GM03348 (cell line): ENCODE results near the gene KCNIP3.
"Not testable (repeated sequence)": the region's sequence is repeated elsewhere in the genome, so short reads cannot be mapped to it uniquely, and the experiment has no call there.

Experiments used
- DNase-seq: peaks from one replicate; pipeline ENCODE4 v3.0.0; 2012; ENCODE audit warnings: low spot score

The KCNIP3 gene

GRCh38 chr2:95415138-95415537, 118.0 kb downstream of the KCNIP3 start:
- DNase-seq = not testable (repeated sequence)

GRCh38 chr2:95415561-95415960, 118.4 kb downstream of the KCNIP3 start:
- DNase-seq = not testable (repeated sequence)

GRCh38 chr2:95427196-95427867, 130.2 kb downstream of the KCNIP3 start:
- DNase-seq = not testable (repeated sequence)

GRCh38 chr2:95429748-95430467, 132.8 kb downstream of the KCNIP3 start:
- not testable (repeated sequence) for DNase-seq

GRCh38 chr2:95433373-95433772, 136.2 kb downstream of the KCNIP3 start:
- not testable (repeated sequence) for DNase-seq

- DNase-seq = not testable (repeated sequence)
Observed at GRCh38 chr2:95433973-95434372, 136.8 kb downstream of the KCNIP3 start.

GRCh38 chr2:95434507-95435076, 137.4 kb downstream of the KCNIP3 start:
- DNase-seq = not testable (repeated sequence)

GRCh38 chr2:95435162-95435871, 138.2 kb downstream of the KCNIP3 start:
- not testable (repeated sequence) for DNase-seq
